Skin of body (tissue), 2 donors: ENCODE measurements around the gene POLR2B. TPM values are rescaled to one million over a fixed set of nuclear protein-coding genes. Genes with fewer than 3 reads are reported as not detected.
"Not testable (repeated sequence)": the region's sequence is repeated elsewhere in the genome, so short reads cannot be mapped to it uniquely, and the experiment has no call there.

Experiments
- DNase-seq: peaks from one replicate; lab custom pipeline; 2025; lab: John Stamatoyannopoulos, UW
- total RNA-seq: library from RNA; depleted of rRNA; stranded (reverse); fragments of >200 nt; gene quantifications from one replicate; pipeline ENCODE4 v1.2.3, GENCODE V29; 2014

Gene POLR2B
- 97.7 TPM for total RNA-seq

DNA sequence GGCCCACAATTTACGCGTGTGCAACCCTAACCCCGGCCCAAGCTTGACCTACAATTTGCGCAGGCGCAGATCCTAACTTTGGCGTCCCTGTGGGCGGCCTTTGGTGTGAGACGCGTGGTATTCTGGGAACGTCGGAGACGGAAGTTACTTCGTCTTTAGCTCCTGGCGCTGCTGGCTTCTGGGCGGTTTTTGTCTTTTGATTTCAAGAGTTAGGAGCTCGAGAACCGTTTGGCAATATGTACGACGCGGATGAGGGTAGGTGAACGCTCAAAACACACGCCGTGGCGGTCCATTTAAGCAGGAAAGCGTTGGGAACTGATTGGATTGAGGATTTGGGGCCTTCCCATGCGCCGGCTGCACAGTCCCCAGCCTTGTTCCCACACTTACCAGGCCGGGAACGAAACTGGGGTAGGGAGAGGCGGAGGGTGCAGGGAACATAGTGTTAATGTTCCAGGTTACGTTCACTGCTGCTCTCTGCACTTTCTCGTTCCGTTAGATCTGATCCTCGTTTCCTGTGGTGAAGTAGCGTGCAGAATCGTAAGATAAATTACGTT, at the start of gene POLR2B:
Gene POLR2B (plus strand): TSS at position 147 of the 554 bp plus-strand sequence. CDS start 90 bp downstream, at position 237.
- peak; percentile 81 for DNase-seq

DNA sequence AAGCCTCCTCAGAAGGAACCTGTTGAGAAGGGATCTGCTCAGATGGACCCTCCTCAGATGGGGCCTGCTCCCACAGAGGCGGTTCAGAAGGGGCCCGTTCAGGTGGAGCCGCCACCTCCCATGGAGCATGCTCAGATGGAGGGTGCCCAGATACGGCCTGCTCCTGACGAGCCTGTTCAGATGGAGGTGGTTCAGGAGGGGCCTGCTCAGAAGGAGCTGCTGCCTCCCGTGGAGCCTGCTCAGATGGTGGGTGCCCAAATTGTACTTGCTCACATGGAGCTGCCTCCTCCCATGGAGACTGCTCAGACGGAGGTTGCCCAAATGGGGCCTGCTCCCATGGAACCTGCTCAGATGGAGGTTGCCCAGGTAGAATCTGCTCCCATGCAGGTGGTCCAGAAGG, 48.1 kb upstream of the POLR2B start:
- DNase-seq = no peak

GRCh38 chr4:56931924-56932323, 46.8 kb upstream of the POLR2B start:
- no peak for DNase-seq

DNA sequence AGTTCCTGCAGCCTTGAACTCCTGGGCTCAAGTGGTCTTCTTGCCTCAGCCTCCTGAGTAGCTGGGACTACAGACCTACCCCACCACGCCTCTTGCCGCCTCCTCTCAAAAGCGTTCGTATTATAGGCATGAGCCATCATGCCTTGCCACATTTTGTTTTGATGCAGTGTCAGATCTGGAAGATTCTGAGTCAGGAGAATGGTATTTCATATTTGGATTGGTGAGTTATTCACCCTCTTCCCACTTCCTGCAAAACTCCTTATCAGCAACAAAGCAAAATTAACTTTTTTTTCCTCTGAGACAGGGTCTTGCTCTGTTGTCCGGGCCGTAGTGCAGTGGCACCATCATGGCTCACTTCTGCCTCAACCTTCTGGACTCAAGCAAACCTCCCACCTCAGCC, 41.4 kb upstream of the POLR2B start:
- DNase-seq = no peak

- not testable (repeated sequence) for DNase-seq
These were observed 38.9 kb upstream of the POLR2B start for GRCh38 chr4:56939826-56940225.

GRCh38 chr4:56940403-56940802, 38.3 kb upstream of the POLR2B start:
- no peak for DNase-seq

DNA sequence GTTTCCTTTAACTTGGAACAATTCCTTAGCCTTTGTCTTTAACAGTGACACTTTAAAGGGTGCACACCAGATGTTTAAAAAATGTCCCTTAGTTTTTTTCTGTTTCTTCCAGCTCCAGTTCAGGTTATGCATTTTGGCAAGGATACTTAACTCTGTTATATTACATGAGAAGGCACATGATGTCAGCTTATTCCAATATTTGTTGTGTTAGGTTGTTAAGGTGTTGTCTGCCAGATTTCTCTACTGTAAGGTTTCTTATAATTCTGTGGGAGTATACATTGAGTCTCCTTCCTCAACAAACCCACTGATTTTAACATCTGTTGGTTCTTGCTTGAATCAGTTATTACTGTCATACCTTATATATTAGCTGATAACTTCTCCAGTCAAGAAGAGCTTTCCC, 37.7 kb upstream of the POLR2B start:
- no peak for DNase-seq

DNA sequence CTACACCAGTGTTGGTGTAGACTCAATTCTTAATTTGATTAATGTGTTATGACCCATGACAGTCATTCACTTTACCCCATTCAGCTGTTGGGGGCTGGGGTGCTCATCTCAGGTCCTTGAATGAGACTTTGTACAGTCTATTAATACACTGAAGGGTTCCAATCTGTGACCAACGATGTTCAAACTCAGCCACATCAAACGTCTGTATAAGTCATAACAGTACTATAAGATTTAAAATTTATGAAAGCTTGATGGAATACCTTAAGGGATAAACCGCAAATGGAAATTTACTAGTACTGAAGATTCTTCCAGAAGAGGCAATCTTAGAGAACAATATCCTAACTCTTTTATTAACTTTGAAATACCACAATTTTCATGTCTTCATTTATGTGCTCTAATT, 37.3 kb upstream of the POLR2B start:
- no peak for DNase-seq

- no peak for DNase-seq
These were observed 24.8 kb upstream of the POLR2B start for GRCh38 chr4:56953680-56954520.

GRCh38 chr4:56958111-56958517, 20.6 kb upstream of the POLR2B start:
- DNase-seq = peak; percentile 97

GRCh38 chr4:56959100-56959499, 19.6 kb upstream of the POLR2B start:
- DNase-seq = no peak

- no peak for DNase-seq
These were observed 17.6 kb upstream of the POLR2B start for GRCh38 chr4:56961107-56961500.

GRCh38 chr4:56971383-56971782, 7.3 kb upstream of the POLR2B start:
- no peak for DNase-seq

- DNase-seq = no peak
These were observed 6.3 kb upstream of the POLR2B start for GRCh38 chr4:56972389-56972788.

DNA sequence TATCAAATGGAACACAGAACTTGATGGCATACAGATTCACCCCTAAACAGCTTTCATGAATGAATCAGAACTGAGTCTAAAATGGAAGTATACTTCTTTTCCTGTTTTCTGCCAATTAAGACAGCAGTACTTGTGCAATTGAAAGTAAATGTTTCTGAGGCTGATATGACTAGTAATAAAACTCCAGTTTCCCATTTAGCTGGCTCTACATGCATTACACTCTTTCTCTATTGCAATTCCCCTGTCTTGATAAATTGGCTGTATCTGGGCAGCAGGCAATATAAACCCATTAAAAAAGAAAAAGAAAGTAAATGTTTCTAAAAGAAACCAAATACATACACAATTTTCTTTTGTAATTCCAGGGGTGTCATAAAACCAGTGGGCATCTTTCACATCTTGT, 5.9 kb upstream of the POLR2B start:
- no peak for DNase-seq

- no peak for DNase-seq
These were observed 5.4 kb upstream of the POLR2B start for GRCh38 chr4:56973336-56973735.

- no peak for DNase-seq
These were observed 2.3 kb upstream of the POLR2B start for GRCh38 chr4:56976283-56976836.

- no peak for DNase-seq
These were observed 1.8 kb upstream of the POLR2B start for GRCh38 chr4:56976837-56977320.

- DNase-seq = peak; percentile 98
These were observed 1.2 kb upstream of the POLR2B start, which contains the start of gene NOA1 for GRCh38 chr4:56977321-56978012. Gene NOA1 (minus strand): TSS chr4:56977606. CDS start chr4:56977585, 21 bp downstream.

DNA sequence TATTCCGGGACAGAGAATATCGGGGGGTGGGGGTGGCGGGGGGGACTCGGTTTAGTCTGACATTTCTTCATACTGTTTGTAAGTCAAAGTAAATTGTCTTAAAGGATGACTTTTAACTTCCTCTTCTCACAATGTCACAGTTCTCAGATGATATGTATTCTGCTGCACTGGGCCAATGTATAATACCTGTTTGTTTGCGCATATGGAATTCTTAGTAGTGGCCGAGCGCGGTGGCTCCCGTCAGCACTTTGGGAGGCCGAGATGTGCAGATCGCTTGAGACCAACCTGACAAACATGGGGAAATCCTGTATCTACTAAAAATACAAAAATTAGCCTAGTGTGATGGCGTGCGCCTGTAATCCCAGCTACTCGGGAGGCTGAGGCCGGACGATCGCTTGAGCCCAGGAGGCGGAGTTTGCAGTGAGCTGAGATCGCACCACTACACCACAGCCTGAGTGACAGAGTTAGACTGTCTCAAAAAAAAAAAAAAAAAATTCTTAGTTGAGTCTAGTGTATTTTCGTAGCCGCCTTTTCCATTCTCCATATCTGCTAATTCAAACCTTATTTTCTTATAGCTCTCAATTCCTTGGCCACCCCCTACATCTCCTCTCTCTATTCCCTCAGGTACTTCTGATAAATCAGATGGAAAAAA, 851 bp downstream of the POLR2B start:
- no peak for DNase-seq

DNA sequence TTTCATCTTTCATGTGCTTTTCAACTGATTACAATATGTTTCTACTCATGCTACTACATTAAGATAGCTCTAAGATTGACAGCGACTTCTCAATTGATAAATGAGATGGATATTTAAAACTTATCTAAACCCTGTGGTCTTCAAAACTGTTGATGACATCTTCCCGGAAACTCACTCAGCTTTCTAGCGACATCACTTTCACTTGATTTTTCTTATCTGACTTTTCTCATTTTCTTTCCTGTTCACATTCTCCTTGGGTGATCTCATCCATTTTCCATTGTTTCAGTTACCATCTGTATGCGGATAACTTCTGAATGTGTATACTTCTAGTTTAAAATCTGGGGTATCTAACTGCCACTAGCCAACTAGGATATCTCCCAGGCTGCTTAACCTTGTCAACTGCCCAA, 3.1 kb downstream of the POLR2B start:
- DNase-seq = peak; percentile 5
